Frontal cortex (tissue), 4 donors: ENCODE results near the gene ZCCHC24. TPM values are rescaled to one million over a fixed set of nuclear protein-coding genes. Genes with fewer than 3 reads are reported as not detected.
A peak's percentile ranks its signal among the peaks of the same experiment; 100 is the strongest.

ENCODE experiments used
- DNase-seq, 2 donors: peaks; one replicate each; pipeline ENCODE4 v3.0.0; 2012; ENCODE audit warnings: low spot score in 2 of 2
- FAIRE-seq: peaks from 2 replicates; lab custom pipeline; 2012; peaks lifted over from hg19 to GRCh38; lab: Jason Lieb, UNC
- total RNA-seq: library from RNA; depleted of rRNA; stranded (reverse); fragments of >200 nt; gene quantifications from one replicate; pipeline ENCODE4 v1.2.3, GENCODE V29; 2014
- donor health status: control.
- donor health status: control.
- donor health status: control.

Gene ZCCHC24
- total RNA-seq, 1 donor from 2014 or later: 4.1 TPM

DNA sequence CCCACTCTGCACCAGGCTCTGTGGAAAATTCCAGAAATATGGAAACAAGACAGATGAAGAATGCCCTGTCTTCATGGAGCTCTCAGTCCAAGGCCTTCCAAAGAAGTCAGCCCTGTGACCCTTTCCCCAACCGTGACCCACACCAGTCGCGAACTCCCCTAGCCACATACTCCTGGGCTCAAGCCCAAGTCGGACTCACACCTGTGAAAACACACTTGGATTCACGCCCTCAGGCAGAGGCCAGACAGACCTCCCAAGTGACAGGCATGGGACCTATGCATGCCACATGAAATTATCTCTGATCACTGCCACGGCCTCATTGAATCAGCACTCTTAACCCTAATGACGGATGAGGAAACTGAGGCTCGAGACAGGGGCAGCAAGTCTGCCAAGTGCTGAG, 42.5 kb downstream of the ZCCHC24 start:
- FAIRE-seq (no peak), DNase-seq (no peak)

DNA sequence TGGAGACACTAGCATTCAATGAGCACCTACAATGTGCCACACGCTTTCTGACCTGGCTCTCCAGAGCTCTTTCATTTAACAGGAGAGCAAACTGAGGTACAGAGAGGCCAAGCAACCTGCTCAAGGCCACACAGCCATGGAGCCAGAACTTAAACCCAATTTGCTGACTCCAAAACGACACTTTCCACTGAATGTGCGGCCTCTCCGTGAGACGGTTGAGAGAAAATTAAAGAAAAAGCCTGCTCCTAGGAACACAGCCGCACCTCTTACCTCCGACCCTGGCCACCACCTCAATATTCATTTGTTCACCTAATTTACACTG, 42.8 kb downstream of the ZCCHC24 start:
- no peak for DNase-seq
- no peak for FAIRE-seq

DNA sequence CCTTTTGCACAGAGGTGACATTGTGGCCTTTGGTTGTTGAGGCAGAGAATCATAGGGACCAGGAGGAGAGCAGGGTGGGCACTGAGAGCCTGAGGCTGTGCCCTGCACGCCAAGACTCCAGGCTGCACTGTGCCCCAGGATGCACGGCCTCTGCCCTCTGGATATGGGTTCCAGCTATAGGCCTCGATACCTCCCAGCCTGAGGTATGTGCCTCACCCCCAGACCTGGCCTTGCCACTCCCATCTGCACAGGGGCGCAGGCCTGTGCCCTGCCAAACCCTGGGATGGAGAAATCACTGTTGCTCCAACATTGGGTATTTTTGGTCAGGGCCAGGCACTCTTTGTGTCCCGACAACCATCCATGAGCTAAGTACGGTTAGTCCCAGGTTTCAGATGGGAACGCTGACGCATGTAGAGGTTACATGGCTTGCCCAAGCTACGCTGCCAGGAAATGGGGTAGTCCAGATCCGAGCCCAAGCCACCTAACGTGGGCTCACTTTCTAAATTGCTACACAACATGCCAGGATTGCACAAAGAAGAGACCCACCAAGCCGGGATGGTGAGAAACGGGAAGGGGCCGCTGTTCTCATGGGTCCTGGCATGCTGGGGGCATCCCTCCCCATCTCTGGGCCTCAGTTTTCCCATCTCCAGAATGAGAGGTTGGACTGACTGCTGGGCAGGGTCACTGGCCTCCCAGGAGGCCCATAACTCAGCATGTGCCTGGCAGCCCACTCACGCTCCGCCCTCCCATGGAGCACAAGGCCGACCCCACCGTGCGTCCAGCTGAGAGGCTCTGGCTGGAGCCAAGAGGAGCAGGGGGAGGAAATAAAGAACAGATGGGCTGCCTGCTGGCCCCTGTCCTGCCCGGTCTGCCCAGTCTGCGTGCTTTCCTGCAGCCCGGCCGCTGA, 44.2 kb downstream of the ZCCHC24 start:
- FAIRE-seq (no peak), DNase-seq (no peak)

DNA sequence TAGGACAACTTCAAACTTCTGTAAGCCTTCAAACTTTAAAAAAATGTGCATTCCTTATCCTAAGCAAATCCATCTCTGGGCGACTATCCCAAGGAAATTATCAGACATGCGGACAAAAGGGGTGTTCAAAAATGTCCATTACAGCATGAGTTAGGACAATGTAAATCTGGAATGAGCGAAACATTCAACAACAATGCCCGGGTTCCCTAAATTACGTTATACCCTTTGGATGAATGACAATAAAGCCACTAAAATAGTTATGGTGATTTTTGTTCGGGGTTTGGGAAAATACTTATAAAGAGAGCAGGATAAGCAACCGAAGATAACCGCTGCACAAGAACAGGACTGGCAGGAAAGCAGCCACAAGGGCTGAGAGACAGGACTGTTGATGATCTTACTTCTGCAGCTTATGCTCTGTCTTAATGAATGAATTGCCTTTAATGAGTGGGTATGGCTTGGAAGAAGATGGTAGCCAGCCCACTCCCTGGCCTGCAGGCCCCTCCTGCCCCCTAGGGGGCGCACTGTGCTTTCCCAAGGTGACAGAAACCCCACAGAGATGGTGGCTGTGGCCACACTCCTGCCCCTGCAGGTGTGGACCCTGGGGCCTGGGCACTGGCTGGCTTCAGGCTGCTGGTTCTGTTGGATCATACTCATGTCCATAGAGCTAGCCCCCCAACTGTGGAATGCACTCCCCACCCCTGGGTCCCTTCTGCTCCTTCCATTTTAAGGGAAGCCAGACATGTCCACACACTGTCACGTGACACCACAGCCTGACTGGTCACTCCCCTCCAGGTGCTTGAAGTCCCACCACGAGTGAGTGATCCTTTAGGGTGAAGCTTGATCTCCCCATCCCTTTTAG, 45.0 kb downstream of the ZCCHC24 start:
- FAIRE-seq (no peak), DNase-seq (no peak)

DNA sequence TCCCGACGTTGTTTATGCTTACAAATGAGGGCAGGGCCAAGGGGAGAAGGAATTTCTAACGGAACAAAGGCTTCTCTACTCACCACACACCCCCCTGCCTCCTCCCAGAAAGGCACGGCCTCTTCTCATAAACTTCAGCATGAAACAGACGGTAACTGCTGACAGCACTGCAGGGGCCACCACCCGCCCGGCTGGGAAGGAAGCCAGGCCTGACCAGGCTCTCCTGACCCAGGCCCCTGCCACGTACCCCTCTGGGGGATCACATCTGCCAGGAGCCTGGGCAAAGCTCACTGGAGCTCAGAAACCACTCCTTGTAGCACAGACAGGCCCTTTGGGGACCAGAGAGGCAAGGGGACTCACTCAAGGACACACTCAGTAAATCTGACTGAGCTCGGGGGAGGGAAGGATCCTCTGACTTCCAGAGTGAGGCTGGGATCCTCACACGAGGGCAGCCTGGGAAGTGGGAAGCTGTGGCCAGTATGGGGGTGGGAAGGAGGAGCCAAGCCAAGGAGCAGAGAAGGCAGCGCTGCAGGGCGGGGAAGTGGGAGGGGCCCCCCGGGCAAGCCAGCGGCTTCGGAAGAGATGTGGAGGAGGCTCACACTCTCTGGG, 46.1 kb downstream of the ZCCHC24 start:
- no peak for FAIRE-seq
- DNase-seq: peak; percentile 67 to 88

DNA sequence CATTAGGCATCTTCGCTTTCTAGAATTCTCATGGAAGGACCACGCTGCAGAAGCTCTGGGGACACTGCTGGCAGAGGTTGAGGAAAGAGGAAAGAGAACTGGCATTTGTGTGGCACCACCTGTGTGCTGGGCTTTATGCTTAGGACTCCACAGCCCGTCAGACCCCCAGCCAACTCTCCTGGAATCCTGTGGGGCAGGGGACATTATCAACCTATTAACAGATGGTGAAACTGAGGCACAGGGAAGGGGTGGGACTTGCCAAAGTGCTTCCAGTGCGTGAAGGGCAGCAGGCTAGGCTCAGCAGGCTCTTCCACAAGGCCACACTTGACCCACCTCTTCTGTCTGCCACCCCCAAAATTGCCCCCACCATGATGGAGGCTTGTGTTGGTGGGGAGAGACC, 46.8 kb downstream of the ZCCHC24 start:
- FAIRE-seq (no peak), DNase-seq (no peak)

DNA sequence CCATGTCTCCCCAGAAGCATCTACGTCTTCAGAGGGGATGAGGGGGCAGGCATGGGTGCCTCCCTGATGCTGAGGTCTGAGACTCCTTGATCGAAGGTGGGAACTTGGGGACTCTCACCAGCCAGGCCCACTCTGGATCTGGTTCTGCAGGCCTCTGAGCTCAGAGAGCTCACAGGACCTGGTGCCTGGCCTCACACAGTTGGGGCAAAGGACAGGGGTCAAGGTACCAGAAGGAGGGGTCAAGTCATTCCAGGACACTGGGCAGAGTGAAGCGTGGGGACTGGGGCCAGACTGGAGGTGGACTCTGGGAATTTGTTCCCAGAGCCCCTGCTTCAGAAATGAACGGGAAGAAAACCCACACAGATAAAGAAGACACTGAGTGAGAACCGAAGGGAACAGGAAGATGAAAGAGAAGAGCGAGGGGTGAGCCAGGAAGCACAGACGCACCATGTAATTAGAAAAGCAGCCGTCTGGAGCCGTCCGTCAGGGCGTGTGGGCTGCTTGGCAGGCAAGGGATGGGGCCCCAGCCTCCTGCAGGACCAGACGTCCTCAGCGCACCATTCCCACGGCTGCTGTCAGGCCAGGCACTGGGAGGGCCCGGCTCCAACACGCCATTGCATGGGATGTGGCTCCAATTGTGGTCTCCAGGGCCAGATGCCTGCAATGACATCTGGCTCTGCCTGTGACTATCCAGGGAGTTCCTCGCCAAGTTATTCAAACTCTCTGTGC, 47.7 kb downstream of the ZCCHC24 start:
- FAIRE-seq (no peak), DNase-seq (no peak)

DNA sequence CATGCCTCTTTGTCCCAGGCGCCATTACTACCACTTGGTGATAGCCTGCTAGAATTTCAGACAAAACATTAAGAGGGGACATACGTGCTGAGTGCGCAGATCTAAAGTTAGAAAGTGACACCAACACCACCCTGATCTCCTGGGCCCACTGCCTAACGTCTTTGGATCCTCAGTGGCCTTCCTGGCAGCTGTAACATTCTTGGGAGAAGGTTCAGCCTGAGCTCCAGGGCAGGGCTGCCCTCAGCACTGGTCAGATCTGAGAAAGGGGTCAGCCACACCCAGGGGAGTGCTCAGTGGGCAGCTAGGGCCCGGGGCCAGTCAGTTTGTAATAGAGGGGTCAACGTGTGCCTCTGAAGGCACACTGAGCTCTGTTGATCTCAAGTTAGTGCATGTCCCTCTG, 48.4 kb downstream of the ZCCHC24 start:
- no peak for DNase-seq
- no peak for FAIRE-seq

DNA sequence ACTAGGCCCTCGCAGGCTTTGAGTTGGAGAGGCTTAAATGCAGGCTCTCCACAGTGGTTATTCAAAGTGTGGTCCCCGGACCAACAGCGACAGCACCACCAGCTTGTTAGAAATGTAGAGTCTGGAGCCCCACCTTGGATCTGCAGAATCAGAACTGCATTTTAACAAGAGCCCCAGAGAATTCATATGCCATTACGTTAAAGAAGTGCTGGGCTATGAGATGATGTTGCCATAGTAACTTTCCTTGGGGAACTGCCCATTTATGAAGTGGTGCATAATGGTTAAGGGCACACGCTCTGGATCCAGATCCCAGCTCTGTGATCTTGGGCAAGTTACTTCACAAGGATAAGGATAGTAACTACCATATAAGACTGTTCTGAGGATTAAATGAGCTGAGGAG, 48.9 kb downstream of the ZCCHC24 start:
- DNase-seq: no peak
- no peak for FAIRE-seq

DNA sequence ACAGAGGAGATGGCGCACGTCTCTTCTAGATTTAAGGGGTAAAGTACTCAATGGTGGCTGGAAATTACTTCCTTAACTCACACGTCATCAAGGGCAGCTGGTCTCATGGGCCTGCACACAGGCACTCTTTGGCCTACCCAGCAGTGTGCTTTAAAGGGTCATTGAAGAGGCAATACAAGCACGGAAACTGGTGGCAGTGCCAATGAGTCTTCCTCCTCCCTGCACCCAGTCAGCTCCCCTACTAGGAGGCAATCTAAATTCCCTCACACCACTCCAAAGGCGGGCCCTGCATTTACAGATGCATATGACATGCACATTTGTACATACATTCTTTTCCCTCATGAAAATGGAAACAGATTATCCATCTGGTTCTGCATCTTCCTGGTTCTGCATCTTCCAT, 50.8 kb downstream of the ZCCHC24 start:
- no peak for FAIRE-seq
- no peak for DNase-seq

DNA sequence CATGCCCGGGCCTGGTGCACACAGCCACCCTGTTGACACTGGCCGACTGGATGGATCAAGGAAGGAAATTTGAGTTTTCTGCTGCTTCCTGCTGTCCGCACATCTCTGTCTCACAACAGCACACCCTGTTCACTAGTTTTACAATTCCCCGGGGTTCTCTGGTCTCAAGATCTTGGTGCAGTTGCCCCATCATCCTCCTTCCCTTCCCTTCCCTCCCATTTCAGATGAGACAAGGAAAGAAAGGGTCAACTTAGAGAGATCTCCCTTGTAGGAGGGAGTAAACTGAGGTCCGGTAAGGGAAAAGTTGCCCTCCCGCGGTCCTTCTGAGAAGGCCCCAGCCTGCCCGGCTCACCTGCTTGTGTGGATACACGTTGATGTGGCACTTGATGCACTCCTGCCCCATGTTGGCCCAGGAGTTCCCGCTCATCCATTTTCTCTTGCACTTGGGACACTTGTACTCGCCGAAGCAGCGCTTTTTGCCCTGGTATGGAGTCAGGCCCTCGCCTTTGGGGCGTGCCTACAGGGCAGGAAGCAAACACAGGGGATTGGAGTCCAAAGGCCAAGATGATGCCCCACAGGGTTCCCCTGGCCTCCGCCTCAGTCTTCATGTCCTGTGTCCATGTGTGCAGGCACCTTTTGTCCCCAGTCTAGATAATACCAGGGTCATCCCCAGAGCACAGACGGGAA, 51.4 kb downstream of the ZCCHC24 start:
- no peak for DNase-seq
- FAIRE-seq: no peak

DNA sequence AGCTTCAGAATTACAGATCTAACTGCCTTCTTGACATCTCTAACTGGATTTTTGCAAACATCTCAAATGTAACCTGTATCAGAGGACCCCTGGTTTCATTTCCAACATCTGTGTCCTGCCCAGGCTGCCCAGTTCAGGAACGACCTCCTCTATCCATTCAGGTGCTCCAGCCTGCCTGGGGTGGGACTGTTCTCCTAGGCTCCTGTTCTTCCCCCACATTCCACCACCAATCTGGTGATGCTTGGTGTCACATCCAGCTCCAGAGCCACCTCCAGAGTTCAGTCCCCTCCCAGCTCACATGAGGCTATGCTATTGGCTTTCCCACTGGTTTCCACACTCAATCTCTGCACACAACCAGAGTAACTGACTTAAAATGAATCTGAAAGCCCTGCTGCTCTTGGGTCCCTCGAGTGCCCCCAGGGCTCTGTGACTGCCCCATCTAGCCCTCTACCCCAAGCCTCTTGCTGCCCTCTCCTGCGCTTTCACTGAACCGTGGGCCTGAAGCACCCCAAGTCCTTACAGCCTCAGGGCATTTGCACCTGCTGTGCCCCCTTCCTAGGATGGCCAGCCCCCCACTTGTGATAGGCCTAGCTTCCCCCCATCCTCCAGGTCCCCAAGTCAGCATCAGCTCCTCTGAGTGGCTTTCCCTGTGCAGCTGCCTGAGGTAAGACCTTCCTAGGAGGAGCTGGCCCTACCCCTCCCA, 52.1 kb downstream of the ZCCHC24 start:
- DNase-seq (no peak), FAIRE-seq (no peak)

DNA sequence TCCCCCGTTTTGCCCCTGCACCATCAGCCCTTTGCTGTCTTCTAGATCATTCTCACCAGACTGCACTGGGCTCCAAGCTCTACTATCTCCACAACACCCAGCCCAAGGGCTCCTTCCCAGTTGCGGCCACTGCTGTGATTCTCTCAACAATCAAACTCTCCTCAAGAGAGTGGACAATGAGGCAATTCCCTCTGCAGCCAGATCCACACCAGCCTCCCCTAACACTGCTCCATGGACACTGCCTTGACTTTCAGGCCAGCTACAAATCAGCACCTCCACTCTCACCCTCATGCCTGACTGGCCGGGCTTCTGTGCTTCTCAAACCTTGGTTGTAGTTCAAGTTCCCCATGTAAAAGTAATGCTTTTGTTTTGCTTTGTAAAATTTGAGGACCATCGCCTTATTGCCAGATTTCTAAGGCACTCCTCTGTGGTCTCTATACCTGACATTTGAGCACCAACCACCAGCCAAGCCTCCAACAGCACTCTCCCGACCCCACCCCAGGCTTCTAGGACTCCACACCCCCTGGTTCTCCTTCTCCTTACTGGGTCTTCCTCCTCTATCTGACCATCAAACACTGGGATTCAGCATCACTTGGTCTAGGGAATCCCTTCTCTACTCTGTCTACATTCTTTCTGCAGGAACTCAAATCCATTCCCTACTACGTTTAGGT, 52.8 kb downstream of the ZCCHC24 start:
- DNase-seq (no peak), FAIRE-seq (no peak)

DNA sequence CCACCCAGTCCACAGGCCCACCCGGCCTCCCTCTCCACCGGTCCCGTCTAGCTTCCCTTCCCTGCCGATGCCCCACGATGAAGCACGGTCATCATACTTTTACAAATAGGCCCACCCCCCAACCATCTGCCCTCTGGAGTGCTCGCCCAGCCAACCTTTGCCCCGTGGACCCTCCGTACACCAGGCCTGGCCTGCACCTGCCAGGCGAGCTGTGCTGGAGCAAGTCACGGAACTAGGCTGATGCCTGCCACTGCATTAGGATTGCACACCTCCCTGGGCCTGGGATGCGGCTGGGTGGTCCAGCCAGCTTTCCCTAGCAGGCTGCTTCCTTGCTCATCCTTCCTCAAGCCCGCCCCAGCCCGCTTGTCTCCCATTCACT, 53.4 kb downstream of the ZCCHC24 start:
- FAIRE-seq (no peak), DNase-seq (no peak)

DNA sequence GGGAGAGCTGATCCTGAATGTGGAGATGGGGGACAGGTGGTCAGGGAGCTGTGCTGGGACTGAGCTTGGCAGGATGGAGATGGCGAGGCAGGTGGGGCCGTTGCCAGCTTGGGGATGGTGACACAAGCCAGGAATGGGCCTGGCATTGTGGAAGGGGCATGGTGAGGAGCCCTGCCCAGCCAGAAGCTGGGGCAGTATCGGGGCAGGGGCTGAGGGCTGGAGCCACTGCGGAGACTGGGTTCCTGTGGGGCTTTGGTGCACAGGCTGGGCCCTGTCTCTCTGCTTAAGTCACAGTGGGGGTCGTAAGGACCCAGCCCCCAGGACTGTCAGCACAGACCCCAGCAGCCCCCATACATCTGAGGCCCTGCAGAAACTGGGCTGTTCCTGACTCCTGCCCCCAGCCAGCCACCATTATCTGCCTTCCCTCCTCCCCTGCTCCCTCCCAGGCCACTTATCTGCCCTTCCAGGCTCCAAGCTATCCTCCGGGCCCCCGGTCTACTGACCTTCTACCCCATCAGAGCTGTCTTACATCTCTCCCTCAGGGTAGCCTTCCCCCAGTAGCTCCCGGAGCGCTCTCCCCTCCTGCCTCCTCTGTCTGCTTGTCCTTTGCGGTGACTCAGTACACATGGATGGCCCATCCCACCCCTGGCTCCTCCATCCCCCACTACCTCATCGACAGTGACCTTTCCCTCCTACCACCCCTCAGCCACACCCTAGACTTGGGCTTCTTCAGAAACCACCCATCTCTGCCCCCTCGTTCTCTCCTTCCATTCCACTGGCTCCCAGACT, 54.0 kb downstream of the ZCCHC24 start:
- no peak for FAIRE-seq
- no peak for DNase-seq

DNA sequence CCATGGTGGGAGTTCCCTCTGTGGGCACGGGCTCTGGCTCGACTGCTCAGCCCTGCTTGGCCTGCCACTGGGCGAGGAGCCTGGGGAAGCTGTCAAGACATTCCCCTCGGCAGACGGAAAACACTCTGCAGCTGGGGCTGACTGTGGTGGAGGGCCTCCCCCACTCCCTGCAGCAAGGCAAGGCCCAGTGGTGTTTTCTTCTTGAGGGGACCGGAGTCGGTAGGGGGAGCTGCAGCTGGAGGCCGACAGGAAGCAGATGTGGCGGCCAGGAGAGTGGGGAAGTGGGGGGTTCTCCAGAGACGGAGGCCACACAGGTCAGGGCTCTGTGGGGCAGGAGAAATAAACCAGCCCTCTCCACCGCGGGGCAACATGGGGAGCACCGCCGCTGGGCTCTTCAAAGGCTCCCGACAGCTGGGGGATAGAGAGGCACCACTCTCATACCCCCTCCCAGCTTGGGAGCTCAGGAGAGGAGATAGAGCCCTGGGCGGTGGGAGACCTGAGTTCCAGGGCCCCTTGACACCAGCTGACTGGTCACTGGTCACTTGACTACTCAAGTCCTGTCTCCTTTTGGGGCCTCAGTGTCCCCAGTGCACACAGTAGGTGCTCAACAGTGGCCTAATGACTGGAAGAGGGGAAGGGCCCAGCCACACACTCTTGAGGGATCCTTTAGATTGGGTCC, 54.7 kb downstream of the ZCCHC24 start:
- FAIRE-seq: no peak
- DNase-seq: no peak

DNA sequence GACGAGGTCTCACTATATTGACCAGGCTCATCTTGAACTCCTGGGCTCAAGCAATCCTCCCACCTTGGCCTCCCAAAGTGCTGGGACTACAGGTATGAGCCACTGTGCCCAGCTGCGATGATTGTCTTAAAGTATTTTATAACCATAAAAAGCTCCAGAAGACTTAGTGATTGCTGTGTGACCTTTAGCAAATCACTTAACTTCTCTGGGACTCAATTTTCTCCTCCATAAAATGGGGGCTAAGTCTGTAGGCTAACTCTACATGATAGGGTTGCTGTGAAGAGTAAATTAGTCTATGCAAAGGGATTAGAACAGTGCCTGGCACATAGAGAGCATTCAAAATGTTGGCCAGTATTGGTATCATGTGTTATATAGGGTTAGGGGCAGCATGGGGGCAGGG, 55.4 kb downstream of the ZCCHC24 start:
- DNase-seq: no peak
- no peak for FAIRE-seq
